GM04504 (cell line): ENCODE data around the gene ASPHD1.
A peak's percentile ranks its signal among the peaks of the same experiment; 100 is the strongest.
"Not testable (repeated sequence)": the region's sequence is repeated elsewhere in the genome, so short reads cannot be mapped to it uniquely, and the experiment has no call there.

ENCODE experiments used
- DNase-seq: peaks from one replicate; pipeline ENCODE4 v3.0.0-alpha.2; 2012; ENCODE audit warnings: low read depth

ASPHD1 gene

DNA sequence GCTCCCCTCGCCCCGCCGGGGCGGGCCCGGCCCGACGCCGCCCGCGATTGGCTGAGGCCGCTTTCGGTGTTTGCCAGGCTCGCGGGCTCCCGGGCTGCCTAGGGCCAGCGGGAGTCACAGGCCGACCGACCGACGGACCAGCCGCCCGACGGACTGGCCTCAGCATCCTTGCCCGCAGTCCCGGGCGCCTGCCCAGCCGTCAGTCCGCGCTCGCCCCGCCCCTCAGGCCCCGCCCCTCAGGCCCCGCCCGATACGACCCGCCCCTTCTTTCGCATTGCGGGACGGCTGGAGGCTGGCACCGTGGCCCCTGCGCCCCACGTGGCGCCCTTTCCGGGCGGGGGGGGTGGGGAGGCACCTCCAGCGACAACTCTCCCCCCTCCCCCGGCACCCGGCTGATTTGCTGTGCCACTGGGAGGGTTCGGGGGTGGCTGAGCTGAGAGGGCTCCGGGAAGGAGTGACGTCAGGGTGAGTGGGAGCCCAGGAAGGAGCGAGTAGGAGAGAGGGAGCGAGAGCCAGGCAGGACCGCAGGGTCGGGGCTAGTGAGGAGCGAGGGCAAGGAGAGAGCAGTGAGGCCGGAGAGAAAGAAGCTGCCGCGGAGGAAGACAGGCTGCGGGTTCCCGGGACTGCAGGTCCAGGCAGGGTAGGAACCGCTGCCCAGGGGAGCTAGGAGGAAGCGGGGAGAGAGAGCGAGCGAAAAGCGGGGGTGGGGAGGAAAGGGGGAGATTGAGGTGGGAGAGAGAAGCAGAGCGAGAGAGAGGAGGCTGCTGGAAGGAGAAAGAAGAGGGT lies at the start of gene ASPHD1:
TSS of gene ASPHD1 (plus strand) at position 387 of the 786 bp plus-strand sequence. CDS start 484 bp downstream, outside the sequence.
- DNase-seq: peak; percentile 57

DNA sequence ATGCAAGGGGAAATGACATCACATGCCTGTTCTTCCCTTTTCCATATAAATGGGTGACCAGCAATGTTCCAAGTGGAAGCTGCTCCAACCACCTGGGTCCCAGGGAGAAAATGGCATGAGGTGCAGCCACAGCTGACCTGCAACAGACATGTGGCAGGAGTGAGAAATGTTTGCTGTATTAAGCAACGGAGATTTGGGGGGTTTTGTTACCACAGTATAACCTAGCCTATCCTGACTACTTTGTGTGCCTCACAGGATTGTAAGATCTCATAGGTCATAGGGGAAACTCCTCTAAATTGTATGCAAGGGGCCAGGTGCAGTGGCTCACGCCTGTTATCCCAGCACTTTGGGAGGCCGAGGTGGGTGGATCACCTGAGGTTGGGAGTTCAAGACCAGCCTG lies 49.3 kb upstream of the ASPHD1 start:
- DNase-seq: no peak

GRCh38 chr16:29852654-29853053 lies 47.6 kb upstream of the ASPHD1 start:
- DNase-seq: peak; percentile 70

DNA sequence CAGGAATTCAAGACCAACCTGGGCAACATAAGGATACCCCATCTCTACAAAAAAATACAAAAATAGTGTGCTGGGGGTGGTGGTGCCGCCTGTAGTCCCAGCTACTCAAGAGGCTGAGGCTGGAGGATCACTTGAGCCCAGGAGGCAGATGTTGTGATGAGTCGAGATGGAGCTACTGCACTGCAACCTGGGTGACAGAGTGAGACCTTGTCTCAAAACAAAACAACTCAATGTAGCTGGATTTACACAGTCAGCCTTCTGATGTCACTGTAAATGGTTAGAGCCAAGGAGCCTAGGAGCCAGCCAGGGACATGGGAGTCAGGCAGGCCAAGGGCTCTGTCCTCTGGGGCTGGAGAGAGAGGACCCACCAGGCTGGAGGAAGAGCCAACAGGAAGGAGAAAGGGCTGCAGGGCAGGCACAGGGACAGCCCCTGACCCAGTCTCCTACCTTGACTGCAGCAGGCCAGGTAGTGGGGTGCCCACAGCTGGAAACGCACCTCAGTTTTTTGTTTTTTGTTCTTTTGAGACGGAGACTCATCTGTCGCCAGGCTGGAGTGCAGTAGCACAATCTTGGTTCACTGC lies 45.7 kb upstream of the ASPHD1 start:
- no peak for DNase-seq

- DNase-seq: peak; percentile 79
These were observed 43.0 kb upstream of the ASPHD1 start for GRCh38 chr16:29857133-29857760.

GRCh38 chr16:29858149-29858849 lies 42.0 kb upstream of the ASPHD1 start:
- DNase-seq: no peak

GRCh38 chr16:29858974-29859373 lies 41.3 kb upstream of the ASPHD1 start:
- no peak for DNase-seq

- DNase-seq: no peak
These were observed 40.1 kb upstream of the ASPHD1 start for GRCh38 chr16:29860218-29860617.

GRCh38 chr16:29862383-29862883 lies 37.9 kb upstream of the ASPHD1 start:
- DNase-seq: no peak

GRCh38 chr16:29862884-29863668 lies 37.2 kb upstream of the ASPHD1 start, which contains the start of gene CDIPT:
Gene CDIPT, minus strand, starts transcription at chr16:29863226. Its CDS starts 369 bp downstream, at chr16:29862857.
- DNase-seq: peak; percentile 93

DNA sequence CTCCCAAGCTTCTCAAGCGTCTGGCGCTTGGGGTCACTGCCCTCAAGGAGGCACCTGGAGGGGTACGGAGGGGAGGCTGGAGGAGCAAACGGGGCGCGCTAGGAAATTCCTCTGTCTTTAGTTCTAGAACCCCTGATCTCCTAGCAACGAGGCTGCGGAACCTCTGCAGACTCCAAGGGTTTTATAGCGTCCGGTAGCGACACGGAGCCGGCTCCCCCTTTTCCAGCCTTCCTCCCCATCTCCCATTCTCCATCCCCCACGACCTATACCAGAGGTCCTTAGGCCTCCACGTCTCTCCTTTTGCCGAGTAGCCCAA lies 36.7 kb upstream of the ASPHD1 start:
- DNase-seq: no peak

DNA sequence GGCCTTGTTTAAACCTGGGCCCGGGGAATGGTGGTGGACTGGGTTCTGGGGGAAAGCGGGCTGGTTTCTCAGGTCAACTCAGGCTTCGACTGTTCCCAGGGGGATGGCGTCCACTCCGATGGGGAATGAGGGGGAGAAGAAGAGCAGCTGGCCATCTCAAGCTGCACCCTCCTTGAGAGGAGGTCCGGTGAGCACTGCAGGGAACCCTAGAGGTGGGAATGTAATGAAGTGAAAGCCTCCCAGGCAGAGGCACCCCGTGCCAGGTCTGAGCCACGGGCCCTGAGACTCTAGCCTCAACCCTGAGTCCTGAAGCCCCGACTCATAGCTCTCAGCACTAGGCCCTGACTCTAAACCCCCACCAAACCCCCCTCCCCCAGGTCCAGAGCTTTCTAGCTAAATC lies 36.1 kb upstream of the ASPHD1 start:
- DNase-seq: no peak

GRCh38 chr16:29868396-29869009 lies 31.8 kb upstream of the ASPHD1 start:
- no peak for DNase-seq

DNA sequence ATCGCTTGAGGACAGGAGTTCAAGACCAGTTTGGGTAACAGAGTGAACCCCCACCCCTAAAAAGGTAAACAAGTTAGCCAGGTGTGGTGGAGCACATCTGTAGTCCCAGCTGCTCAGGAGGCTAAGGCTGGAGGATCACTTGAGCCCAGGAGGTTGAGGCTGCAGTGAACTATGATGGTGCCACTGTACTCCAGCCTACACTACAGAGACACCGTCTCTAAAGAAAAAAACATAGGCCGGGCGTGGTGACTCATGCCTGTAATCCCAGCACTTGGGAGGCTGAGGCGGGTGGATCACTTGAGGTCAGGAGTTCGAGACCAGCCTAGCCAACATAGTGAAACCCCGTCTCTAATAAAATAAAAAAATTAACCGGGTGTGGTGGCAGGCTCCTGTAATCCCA lies 31.2 kb upstream of the ASPHD1 start:
- DNase-seq: not testable (repeated sequence)

DNA sequence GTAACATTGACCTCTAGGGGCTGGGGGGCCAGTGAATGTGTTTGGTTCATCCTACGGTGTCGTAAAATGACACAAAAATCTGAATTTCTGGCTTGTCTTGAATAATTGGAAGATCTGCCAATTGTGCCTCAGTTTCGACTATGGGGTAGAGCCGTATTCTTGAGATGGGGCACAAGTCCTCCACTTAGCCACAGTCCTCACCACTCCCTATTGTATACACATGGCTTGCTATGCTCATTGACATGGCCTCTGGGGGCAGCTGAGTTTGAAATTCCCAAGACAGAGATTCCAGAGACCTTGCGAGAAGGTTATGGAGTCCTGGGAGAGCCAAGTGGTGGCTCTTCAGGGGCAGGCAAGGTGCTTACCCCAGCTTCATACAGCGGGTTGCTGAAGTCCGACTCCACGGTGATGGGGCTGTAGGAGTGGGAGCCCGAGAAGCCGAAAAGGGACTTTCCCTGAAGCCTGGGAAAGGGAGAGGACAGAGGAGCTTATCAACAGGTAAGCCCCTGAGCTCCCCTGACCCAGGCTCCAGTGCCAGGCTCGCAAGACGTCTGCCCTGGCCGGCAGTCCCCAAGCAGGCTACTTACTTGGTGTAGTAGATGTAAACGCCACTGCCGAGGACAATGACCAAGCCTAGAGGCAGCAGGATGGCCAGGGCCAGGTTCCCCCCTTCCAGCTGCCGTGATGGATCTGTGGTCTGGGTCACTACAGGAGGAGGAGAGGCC lies 28.3 kb upstream of the ASPHD1 start:
- no peak for DNase-seq

- DNase-seq: no peak
These were observed 27.0 kb upstream of the ASPHD1 start for GRCh38 chr16:29873319-29873718.

DNA sequence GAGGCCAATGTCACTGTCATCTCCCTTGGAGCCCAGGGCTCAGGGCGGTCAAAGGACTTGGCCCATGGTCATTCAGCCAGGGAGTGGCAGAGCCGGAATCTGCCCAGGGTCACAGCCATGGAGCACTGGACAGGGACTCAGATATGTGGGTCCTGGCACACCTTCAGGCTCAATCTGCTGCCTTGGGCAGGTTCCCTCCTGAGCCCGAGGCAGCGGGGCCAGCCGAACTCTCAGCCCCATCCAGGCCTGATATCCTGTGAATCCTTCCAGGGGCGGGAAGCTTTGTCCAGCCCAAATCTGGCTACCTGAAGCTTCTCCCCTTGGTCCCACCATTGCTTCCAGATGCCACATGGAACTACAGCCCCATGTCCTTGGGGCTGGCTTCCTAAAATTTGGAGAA lies 25.1 kb upstream of the ASPHD1 start:
- no peak for DNase-seq

- no peak for DNase-seq
These were observed 24.1 kb upstream of the ASPHD1 start for GRCh38 chr16:29876217-29876593.

- DNase-seq: no peak
These were observed 23.6 kb upstream of the ASPHD1 start for GRCh38 chr16:29876594-29877249.
